Mucosa of stomach (tissue), 1 donor: ENCODE data around the gene KIF5C.

Source experiments
- H3K27me3 ChIP-seq: one replicate; pipeline ENCODE4 v1.7.0; 2013; ENCODE audit warnings: mild to moderate bottlenecking, low read length; ENCODE audit not compliant: control insufficient read depth, insufficient read depth
- H3K36me3 ChIP-seq: one replicate; pipeline ENCODE4 v1.7.0; 2013; ENCODE audit warnings: low read length; ENCODE audit not compliant: control insufficient read depth, insufficient read depth
- H3K4me1 ChIP-seq: one replicate; pipeline ENCODE4 v1.7.0; 2013; ENCODE audit warnings: mild to moderate bottlenecking, low read length; ENCODE audit not compliant: control insufficient read depth, insufficient read depth
- H3K4me3 ChIP-seq: one replicate; pipeline ENCODE4 v1.7.0; 2013; ENCODE audit warnings: low read length
- H3K9ac ChIP-seq: one replicate; pipeline ENCODE4 v1.7.0; 2013; ENCODE audit warnings: mild to moderate bottlenecking, low read length, moderate library complexity
- H3K9me3 ChIP-seq: one replicate; pipeline ENCODE4 v1.7.0; 2013; ENCODE audit warnings: mild to moderate bottlenecking, low read length, moderate library complexity; ENCODE audit not compliant: control insufficient read depth
- donor health status: Pancreatic carcinoma.

KIF5C gene

GRCh38 chr2:148930046-148930775, 55.2 kb downstream of the KIF5C start:
- Histone ChIP-seq H3K27me3 (no peaks in the 10 kb centered on the region), H3K9ac (no peak overlapping the region), H3K36me3 (no peaks in the 10 kb centered on the region), H3K4me3 (no peak overlapping the region), H3K4me1 (peaks cover 7% of the 10 kb centered on the region), H3K9me3 (no peaks in the 10 kb centered on the region)

GRCh38 chr2:148932536-148932935, 57.5 kb downstream of the KIF5C start:
- Histone ChIP-seq H3K36me3 (no peaks in the 10 kb centered on the region), H3K27me3 (no peaks in the 10 kb centered on the region), H3K4me1 (no peaks in the 10 kb centered on the region), H3K9me3 (no peaks in the 10 kb centered on the region), H3K9ac (no peak overlapping the region), H3K4me3 (no peak overlapping the region)

GRCh38 chr2:148933456-148933855, 58.4 kb downstream of the KIF5C start:
- Histone ChIP-seq H3K4me1 (no peaks in the 10 kb centered on the region), H3K36me3 (no peaks in the 10 kb centered on the region), H3K27me3 (no peaks in the 10 kb centered on the region), H3K9ac (no peak overlapping the region), H3K4me3 (no peak overlapping the region), H3K9me3 (no peaks in the 10 kb centered on the region)

- Histone ChIP-seq H3K27me3 (no peaks in the 10 kb centered on the region), H3K36me3 (no peaks in the 10 kb centered on the region), H3K9me3 (no peaks in the 10 kb centered on the region), H3K9ac (no peak overlapping the region), H3K4me3 (no peak overlapping the region), H3K4me1 (no peaks in the 10 kb centered on the region)
Measured at GRCh38 chr2:148935791-148936190, 60.8 kb downstream of the KIF5C start.

- no peaks in the 10 kb centered on the region for H3K4me1 ChIP-seq
- H3K4me3 ChIP-seq: no peak overlapping the region
- no peaks in the 10 kb centered on the region for H3K9me3 ChIP-seq
- H3K9ac ChIP-seq: no peak overlapping the region
- no peaks in the 10 kb centered on the region for H3K27me3 ChIP-seq
- no peaks in the 10 kb centered on the region for H3K36me3 ChIP-seq
Measured at GRCh38 chr2:148936857-148937450, 61.9 kb downstream of the KIF5C start.

GRCh38 chr2:148939271-148939670, 64.2 kb downstream of the KIF5C start:
- no peaks in the 10 kb centered on the region for H3K9me3 ChIP-seq
- no peaks in the 10 kb centered on the region for H3K27me3 ChIP-seq
- H3K9ac ChIP-seq: no peak overlapping the region
- no peaks in the 10 kb centered on the region for H3K36me3 ChIP-seq
- H3K4me3 ChIP-seq: no peak overlapping the region
- no peaks in the 10 kb centered on the region for H3K4me1 ChIP-seq

- Histone ChIP-seq H3K9me3 (no peaks in the 10 kb centered on the region), H3K27me3 (no peaks in the 10 kb centered on the region), H3K4me1 (no peaks in the 10 kb centered on the region), H3K9ac (no peak overlapping the region), H3K36me3 (no peaks in the 10 kb centered on the region), H3K4me3 (no peak overlapping the region)
Measured at GRCh38 chr2:148943097-148943496, 68.1 kb downstream of the KIF5C start.

GRCh38 chr2:148944536-148944935, 69.5 kb downstream of the KIF5C start:
- H3K36me3 ChIP-seq: no peaks in the 10 kb centered on the region
- no peaks in the 10 kb centered on the region for H3K4me1 ChIP-seq
- H3K27me3 ChIP-seq: no peaks in the 10 kb centered on the region
- H3K4me3 ChIP-seq: no peak overlapping the region
- H3K9ac ChIP-seq: no peak overlapping the region
- no peaks in the 10 kb centered on the region for H3K9me3 ChIP-seq

- Histone ChIP-seq H3K4me3 (no peak overlapping the region), H3K4me1 (no peaks in the 10 kb centered on the region), H3K36me3 (no peaks in the 10 kb centered on the region), H3K9ac (no peak overlapping the region), H3K27me3 (no peaks in the 10 kb centered on the region), H3K9me3 (no peaks in the 10 kb centered on the region)
Measured at GRCh38 chr2:148947299-148947698, 72.3 kb downstream of the KIF5C start.

- H3K9me3 ChIP-seq: no peaks in the 10 kb centered on the region
- H3K9ac ChIP-seq: no peak overlapping the region
- no peak overlapping the region for H3K4me3 ChIP-seq
- H3K36me3 ChIP-seq: no peaks in the 10 kb centered on the region
- H3K27me3 ChIP-seq: no peaks in the 10 kb centered on the region
- H3K4me1 ChIP-seq: no peaks in the 10 kb centered on the region
Measured at GRCh38 chr2:148948868-148949267, 73.8 kb downstream of the KIF5C start.

- no peaks in the 10 kb centered on the region for H3K36me3 ChIP-seq
- H3K4me3 ChIP-seq: no peak overlapping the region
- H3K4me1 ChIP-seq: no peaks in the 10 kb centered on the region
- H3K9ac ChIP-seq: no peak overlapping the region
- H3K9me3 ChIP-seq: no peaks in the 10 kb centered on the region
- no peaks in the 10 kb centered on the region for H3K27me3 ChIP-seq
Measured at GRCh38 chr2:148949348-148949747, 74.3 kb downstream of the KIF5C start.

- H3K36me3 ChIP-seq: no peaks in the 10 kb centered on the region
- no peak overlapping the region for H3K4me3 ChIP-seq
- H3K9ac ChIP-seq: no peak overlapping the region
- no peaks in the 10 kb centered on the region for H3K4me1 ChIP-seq
- no peaks in the 10 kb centered on the region for H3K27me3 ChIP-seq
- H3K9me3 ChIP-seq: no peaks in the 10 kb centered on the region
Measured at GRCh38 chr2:148952621-148953020, 77.6 kb downstream of the KIF5C start.
